SK-N-SH (cell line): ENCODE data around the gene ASTN2.

Source experiments
- EZH2phosphoT487 ChIP-seq: fragments of 200-600 bp; sonication (generic); IDR thresholded peaks from 2 replicates; pipeline ENCODE4 v1.6.1; 2017; ENCODE audit warnings: low read depth, mixed run types, mild to moderate bottlenecking, antibody characterized with exemption, moderate library complexity, borderline replicate concordance
- POLR2AphosphoS5 ChIP-seq: IDR thresholded peaks from 2 replicates; pipeline ENCODE4 v1.6.1; 2012; ENCODE audit warnings: low read depth, low read length
- RXRA ChIP-seq: IDR thresholded peaks from 2 replicates; pipeline ENCODE4 v1.4.0; 2012; ENCODE audit warnings: low read depth, mild to moderate bottlenecking, borderline replicate concordance
- TAF1 ChIP-seq: IDR thresholded peaks from 2 replicates; pipeline ENCODE4 v1.6.1; 2012; ENCODE audit warnings: low read depth, mild to moderate bottlenecking, low read length, moderate library complexity, borderline replicate concordance
- TEAD4 ChIP-seq: IDR thresholded peaks from 2 replicates; pipeline ENCODE4 v1.4.0; 2012; ENCODE audit warnings: mild to moderate bottlenecking, borderline replicate concordance; ENCODE audit not compliant: insufficient read depth
- YY1 ChIP-seq: IDR thresholded peaks from 2 replicates; pipeline ENCODE4 v1.4.0; 2012; ENCODE audit warnings: low read depth, mild to moderate bottlenecking
- TF ChIP-seq, protein P1 (sequence below): IDR thresholded peaks from 2 replicates; pipeline ENCODE4 v1.6.1; 2012; ENCODE audit warnings: mild to moderate bottlenecking, low read depth, low read length, moderate library complexity
- TF ChIP-seq, protein P2 (sequence below): fragments of 200-600 bp; sonication (generic); IDR thresholded peaks from 2 replicates; pipeline ENCODE4 v1.6.1; 2017; ENCODE audit warnings: antibody characterized with exemption, mild to moderate bottlenecking, moderate library complexity
- TF ChIP-seq, protein P3 (sequence below): IDR thresholded peaks from 2 replicates; pipeline ENCODE4 v1.4.0; 2012; ENCODE audit warnings: low read depth, borderline replicate concordance

DNA sequence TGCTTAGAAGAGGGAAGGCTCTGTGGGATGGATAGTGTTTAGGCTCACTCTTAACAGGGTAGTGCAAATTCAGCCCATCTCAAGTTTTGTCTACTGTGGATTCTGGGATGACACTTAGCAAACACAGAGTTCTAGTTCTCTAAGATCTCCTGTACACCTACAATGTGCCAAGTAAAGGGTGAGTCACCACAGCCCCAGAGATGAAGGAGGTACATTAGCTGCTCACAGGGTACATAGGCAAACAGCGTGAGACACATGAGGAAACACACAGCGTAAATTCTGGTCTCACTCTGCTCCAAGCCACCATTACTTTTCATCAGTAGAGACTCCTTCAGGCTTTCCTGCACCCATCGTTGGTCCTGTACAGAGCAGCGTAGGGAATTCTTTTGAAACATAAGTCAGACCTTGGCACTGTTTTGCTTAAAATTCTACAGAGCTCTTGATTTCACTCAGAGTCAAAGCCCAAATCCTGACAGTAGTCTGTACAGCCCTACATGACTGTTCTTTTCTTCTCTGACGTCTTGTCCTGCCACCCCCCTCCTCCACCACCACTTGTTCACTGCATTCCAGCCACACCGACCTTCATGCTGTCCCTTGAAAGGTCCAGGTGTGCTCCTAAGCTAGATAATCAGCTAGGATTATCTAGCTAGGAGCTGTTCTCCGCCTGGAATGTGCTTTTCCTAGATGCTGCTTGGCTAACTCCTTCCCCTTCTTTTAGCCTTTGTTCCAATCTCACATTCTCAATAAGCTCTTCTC is 8.7 kb downstream of the ASTN2 start:
- TF ChIP-seq, protein P1, sequence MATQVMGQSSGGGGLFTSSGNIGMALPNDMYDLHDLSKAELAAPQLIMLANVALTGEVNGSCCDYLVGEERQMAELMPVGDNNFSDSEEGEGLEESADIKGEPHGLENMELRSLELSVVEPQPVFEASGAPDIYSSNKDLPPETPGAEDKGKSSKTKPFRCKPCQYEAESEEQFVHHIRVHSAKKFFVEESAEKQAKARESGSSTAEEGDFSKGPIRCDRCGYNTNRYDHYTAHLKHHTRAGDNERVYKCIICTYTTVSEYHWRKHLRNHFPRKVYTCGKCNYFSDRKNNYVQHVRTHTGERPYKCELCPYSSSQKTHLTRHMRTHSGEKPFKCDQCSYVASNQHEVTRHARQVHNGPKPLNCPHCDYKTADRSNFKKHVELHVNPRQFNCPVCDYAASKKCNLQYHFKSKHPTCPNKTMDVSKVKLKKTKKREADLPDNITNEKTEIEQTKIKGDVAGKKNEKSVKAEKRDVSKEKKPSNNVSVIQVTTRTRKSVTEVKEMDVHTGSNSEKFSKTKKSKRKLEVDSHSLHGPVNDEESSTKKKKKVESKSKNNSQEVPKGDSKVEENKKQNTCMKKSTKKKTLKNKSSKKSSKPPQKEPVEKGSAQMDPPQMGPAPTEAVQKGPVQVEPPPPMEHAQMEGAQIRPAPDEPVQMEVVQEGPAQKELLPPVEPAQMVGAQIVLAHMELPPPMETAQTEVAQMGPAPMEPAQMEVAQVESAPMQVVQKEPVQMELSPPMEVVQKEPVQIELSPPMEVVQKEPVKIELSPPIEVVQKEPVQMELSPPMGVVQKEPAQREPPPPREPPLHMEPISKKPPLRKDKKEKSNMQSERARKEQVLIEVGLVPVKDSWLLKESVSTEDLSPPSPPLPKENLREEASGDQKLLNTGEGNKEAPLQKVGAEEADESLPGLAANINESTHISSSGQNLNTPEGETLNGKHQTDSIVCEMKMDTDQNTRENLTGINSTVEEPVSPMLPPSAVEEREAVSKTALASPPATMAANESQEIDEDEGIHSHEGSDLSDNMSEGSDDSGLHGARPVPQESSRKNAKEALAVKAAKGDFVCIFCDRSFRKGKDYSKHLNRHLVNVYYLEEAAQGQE = no peak
- TF ChIP-seq POLR2AphosphoS5 (no peak), TEAD4 (no peak), YY1 (no peak), EZH2phosphoT487 (no peak), RXRA (no peak), TAF1 (no peak)
- TF ChIP-seq, protein P2, sequence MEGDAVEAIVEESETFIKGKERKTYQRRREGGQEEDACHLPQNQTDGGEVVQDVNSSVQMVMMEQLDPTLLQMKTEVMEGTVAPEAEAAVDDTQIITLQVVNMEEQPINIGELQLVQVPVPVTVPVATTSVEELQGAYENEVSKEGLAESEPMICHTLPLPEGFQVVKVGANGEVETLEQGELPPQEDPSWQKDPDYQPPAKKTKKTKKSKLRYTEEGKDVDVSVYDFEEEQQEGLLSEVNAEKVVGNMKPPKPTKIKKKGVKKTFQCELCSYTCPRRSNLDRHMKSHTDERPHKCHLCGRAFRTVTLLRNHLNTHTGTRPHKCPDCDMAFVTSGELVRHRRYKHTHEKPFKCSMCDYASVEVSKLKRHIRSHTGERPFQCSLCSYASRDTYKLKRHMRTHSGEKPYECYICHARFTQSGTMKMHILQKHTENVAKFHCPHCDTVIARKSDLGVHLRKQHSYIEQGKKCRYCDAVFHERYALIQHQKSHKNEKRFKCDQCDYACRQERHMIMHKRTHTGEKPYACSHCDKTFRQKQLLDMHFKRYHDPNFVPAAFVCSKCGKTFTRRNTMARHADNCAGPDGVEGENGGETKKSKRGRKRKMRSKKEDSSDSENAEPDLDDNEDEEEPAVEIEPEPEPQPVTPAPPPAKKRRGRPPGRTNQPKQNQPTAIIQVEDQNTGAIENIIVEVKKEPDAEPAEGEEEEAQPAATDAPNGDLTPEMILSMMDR = no peak
- TF ChIP-seq, protein P3, sequence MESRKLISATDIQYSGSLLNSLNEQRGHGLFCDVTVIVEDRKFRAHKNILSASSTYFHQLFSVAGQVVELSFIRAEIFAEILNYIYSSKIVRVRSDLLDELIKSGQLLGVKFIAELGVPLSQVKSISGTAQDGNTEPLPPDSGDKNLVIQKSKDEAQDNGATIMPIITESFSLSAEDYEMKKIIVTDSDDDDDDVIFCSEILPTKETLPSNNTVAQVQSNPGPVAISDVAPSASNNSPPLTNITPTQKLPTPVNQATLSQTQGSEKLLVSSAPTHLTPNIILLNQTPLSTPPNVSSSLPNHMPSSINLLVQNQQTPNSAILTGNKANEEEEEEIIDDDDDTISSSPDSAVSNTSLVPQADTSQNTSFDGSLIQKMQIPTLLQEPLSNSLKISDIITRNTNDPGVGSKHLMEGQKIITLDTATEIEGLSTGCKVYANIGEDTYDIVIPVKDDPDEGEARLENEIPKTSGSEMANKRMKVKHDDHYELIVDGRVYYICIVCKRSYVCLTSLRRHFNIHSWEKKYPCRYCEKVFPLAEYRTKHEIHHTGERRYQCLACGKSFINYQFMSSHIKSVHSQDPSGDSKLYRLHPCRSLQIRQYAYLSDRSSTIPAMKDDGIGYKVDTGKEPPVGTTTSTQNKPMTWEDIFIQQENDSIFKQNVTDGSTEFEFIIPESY = no peak
